T1000 (cell line): ENCODE results near the gene NAA20.
"Not testable (repeated sequence)": the region's sequence is repeated elsewhere in the genome, so short reads cannot be mapped to it uniquely, and the experiment has no call there.

Experiments used
- DNase-seq: peaks from one replicate; lab custom pipeline; 2025; ENCODE audit warnings: mixed read lengths; lab: John Stamatoyannopoulos, UW

Gene NAA20

DNA sequence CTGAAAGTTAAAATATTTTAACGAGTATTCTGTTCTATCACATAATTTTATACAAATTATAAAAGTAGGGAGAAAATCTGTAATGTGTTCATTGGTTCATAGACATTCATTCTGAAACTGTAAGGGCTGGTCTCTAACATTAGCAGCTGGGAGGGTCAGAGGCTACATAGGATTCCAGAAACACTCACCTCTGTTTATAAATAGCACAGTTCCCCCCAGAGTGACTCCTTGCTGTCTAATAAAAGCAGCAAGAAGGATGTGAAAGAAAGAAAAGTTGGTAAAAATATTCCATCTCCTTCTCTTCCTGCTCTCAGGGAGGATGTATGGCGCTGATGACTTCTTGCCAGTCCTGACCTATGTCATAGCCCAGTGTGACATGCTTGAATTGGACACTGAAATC is 25.3 kb upstream of the NAA20 start:
- no peak for DNase-seq

DNA sequence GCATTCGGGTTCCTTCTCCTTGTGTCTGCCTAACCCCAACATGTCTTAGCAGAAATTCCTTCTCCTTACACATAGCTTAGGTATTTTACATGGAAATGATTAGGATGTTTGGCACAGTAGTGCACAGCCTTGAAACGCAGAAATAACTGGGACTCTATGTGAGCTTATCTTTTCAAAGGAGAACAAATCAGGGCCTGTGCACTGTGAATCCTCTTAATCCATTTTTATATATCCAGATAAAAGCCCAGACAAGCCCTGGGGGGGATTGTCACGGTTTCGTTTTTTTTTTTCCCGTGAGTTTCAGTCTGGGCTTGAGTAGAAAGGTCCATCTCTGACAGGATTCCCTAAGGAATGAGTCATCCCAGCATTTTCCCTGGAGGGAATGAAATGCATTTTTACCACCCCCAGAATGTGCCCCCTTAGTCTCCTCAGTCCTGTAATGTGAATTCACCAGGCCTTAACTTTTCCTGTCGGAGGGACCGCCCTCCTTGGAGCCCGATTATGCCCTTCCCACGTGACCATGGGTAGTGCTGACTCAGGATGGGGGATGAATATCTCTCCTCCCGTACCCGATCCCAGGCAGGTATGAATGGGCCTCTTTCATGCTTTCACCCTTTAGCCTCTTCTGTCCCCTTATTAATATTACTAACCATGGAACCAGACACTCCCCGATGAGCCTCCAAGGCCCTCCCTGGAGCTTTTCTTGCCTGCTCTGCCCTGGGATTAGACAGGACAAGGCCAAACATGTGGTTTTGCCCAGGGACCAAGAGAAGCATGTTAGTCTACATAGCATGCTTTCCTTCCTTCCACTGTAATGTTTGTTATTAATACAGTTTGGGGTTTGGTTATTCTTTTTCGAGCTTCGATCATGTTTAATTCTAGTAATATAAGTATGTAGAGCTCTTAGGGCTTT is 23.9 kb upstream of the NAA20 start:
- DNase-seq = peak; percentile 72

- DNase-seq = no peak
These were observed 23.0 kb upstream of the NAA20 start for GRCh38 chr20:19993958-19994669.

DNA sequence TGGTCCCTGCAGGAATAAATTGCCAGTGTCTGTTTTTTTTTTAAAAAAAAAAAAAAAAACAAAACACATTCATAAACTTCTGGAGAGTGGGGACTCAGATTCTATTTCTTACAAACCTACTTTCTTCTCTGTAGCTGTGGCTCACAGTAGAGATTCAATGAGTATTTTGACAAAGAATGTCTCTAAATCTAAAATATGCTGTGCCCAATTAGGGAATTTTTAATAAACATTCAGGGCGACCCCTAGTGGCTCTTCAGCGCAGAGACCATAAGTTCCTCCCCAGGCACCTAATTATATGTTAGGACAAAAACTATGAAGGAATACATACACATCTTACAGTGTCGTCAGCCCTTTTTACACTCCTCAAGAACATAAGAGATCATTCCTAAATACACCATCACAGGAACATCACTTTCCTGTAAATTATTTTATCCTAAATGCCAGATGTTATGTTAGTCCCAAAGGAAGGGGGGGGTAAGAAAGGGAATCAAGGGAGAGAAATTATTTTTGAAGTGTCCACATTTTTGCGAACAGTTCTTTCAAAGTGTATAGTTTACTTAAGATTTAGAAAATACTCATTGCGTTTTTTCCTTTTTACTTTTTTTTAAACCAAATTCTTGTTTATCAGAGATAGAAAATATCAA is 21.8 kb upstream of the NAA20 start:
- DNase-seq = no peak

GRCh38 chr20:19996222-19996621 is 20.9 kb upstream of the NAA20 start:
- DNase-seq = no peak

GRCh38 chr20:19996917-19997316 is 20.2 kb upstream of the NAA20 start:
- no peak for DNase-seq

- DNase-seq = no peak
These were observed 18.0 kb upstream of the NAA20 start for GRCh38 chr20:19998990-19999705.

DNA sequence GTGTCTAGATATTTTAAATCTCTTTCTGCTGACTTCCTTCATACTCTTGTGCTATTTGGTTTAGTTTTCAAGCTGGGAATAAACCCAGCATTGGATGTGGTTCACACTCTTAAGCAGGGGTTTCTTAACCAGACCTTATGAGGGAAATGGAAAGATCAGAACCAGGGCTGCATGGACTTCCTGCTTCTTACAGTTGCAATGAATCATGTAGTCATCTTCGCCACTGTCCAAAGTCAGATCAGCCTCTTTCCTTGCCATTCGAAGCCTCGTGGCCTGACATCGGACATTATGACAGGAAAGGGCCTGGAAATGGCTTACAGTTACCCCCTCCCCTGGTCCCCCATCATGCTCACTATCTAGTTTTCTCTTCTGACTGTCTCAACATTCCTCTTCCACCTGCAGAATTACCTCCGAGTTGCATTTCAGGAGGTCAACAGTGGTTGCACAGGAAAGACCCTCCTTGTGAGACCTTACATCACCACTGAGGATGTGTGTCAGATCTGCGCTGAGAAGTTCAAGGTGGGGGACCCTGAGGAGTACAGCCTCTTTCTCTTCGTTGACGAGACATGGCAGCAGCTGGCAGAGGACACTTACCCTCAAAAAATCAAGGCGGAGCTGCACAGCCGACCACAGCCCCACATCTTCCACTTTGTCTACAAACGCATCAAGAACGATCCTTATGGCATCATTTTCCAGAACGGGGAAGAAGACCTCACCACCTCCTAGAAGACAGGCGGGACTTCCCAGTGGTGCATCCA is 16.8 kb upstream of the NAA20 start:
- DNase-seq = no peak

DNA sequence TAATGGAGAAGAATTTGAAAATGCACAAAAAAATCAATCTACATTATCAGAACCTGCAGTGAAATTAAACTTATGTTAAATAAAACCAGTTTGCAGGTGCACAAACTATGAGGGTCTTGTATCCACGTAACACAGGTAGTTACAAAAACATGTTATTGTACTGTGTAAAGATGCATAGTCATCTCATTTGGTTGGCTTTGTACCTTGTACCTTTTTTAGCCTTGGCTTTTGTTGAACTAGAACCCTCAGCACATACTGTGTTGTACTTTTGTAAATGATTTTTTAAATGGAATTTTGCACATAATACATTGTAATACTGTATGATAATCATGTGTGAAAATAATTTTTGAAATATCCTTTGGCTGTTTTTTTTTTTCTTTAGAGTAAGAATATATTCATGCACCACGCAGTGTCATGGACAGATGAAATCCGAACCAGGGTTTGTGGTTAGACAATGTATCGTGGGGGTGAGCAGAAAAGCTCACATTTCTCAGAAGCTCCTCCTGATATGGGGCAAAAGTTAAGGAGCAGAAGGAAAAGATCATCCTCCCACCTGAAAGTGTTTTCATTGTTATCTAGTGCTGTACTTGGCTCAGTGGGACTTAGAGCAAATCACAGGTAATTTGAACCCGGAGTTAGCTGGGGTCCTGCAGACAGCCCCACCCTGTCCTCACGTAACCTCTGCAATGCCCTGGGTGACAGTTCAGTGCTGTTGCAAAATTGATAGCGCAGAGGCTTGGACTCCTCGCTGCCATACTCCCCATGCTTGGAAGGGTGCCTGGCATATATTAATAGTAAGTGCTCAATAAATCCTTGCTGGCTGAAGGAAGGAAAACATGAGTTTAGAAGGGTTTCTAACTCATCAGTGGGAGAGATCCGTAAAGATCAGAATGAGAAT is 14.8 kb upstream of the NAA20 start:
- DNase-seq = no peak

GRCh38 chr20:20003031-20003954 is 13.9 kb upstream of the NAA20 start:
- no peak for DNase-seq

- not testable (repeated sequence) for DNase-seq
These were observed 13.2 kb upstream of the NAA20 start for GRCh38 chr20:20003955-20004322.

GRCh38 chr20:20005342-20005741 is 11.8 kb upstream of the NAA20 start:
- no peak for DNase-seq

DNA sequence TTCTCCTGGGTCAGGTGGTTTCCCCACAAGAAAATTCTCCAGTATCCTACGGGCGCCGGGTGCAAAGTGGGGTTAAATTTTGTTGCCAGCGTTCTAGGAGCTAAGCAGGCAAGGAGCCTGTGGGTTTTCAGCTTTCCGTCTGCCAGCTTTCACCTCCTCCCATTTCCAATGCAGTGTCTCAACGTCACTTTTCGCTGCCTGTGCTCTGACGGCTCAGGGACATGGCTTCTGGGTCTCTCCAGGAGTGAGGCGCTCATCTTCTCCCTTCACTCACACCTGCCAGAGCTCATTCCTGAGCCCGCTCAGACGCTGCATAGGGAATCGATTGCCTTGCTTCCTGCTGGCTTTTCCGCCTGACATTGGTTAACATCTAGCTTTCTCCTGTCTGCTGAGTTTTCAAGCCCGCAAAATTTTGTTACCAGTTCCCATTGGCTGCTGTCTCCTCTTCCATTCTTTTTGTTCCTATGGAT is 7.3 kb upstream of the NAA20 start:
- no peak for DNase-seq

DNA sequence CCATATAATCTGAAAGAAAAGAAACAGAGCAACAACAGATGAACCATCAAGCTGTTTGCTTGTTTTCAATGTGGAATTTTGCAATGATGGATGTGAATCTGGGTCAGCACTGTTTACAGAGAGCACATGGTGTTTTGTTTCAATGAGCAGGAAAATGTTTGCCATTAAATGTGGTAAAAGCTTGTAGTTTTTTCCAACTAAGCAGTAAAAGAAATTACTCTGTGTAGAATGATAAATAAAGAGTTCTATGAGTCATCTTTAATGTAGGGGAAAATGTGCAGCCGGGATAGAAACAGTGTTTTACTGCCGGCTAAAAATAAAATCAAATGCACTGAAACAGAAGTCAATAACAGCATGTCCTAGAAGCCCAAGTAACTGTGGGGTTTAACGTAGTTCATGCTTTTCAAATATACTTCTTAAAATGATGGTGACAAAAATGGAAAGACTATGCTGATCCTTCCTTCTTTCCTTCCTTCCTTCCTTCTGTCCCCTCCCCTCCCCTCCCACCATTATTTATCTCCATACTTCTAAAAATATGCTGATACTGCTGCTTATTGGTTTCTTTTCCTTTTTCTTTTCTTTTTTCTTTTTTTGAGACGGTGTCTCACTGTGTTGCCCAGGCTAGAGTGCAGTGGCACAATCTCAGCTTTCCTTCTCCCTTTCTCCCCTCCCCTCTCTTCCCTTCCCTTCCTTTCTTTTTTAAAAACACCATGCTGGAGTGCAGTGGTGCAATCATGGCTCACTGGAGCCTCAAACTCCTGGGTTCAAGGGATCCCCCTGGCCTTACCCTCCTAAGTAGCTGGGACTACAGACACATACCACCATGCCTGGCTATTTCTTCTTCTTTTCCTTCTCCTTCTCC is 6.3 kb upstream of the NAA20 start:
- no peak for DNase-seq

GRCh38 chr20:20012541-20012940 is 4.6 kb upstream of the NAA20 start:
- DNase-seq = no peak

DNA sequence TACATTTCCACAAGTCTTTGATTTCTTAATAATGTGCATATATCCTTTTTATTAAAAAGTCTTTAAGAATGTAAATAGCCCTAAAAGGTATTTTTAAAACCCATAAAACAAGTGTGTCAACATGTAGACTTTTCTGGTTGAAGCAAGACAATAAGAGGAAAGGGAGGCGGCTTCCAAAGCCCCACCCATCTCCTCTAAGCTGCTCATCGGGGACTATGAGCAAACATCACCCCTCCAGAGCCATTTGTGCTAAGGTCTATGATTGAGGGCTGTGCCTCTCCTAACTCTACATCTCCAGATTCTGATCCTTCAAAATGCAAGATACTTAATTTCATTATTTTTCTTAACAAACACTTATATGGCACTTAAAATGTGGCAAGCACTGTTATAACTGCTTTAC is 2.5 kb upstream of the NAA20 start:
- no peak for DNase-seq

GRCh38 chr20:20017844-20018185 is 653 bp downstream of the NAA20 start:
- no peak for DNase-seq

GRCh38 chr20:20018366-20018765 is 1.2 kb downstream of the NAA20 start:
- DNase-seq = no peak
